Liver (tissue), 9 donors: ENCODE measurements around the gene NOP14. TPM values are rescaled to one million over a fixed set of nuclear protein-coding genes. Genes with fewer than 3 reads are reported as not detected.
"Not testable (repeated sequence)": the region's sequence is repeated elsewhere in the genome, so short reads cannot be mapped to it uniquely, and the experiment has no call there.

ENCODE experiments used
- DNase-seq: peaks from one replicate; pipeline ENCODE4 v3.0.0-alpha.2; 2017; ENCODE audit warnings: low spot score
- H3K27ac ChIP-seq, 2 donors: one replicate each; pipeline ENCODE4 v1.7.0; 2013; ENCODE audit warnings: inconsistent platforms in 2 of 2, low read length in 2 of 2, control low read depth in 1 of 2, low read depth in 1 of 2, mild to moderate bottlenecking in 1 of 2
- H3K27me3 ChIP-seq, 4 donors: one replicate each; pipeline versions ENCODE4 v1.6.1 to v1.7.0; 2013; ENCODE audit warnings: low read length in 3 of 4, inconsistent platforms in 1 of 4, mild to moderate bottlenecking in 1 of 4, moderate library complexity in 1 of 4; ENCODE audit not compliant: control insufficient read depth in 4 of 4, insufficient read depth in 4 of 4
- H3K36me3 ChIP-seq, 4 donors: one replicate each; pipeline versions ENCODE4 v1.6.1 to v1.7.0; 2013; ENCODE audit warnings: low read length in 3 of 4, mild to moderate bottlenecking in 3 of 4, low read depth in 1 of 4, moderate library complexity in 1 of 4; ENCODE audit not compliant: control insufficient read depth in 4 of 4, insufficient read depth in 3 of 4
- H3K4me1 ChIP-seq, 4 donors: one replicate each; pipeline versions ENCODE4 v1.6.1 to v1.7.0; 2013; ENCODE audit warnings: low read length in 3 of 4, mild to moderate bottlenecking in 3 of 4, moderate library complexity in 1 of 4; ENCODE audit not compliant: control insufficient read depth in 4 of 4, insufficient read depth in 4 of 4
- H3K4me3 ChIP-seq, 3 donors: one replicate each; pipeline versions ENCODE4 v1.6.1 to v1.7.0; 2013; ENCODE audit warnings: low read length in 3 of 3, control low read depth in 1 of 3, low read depth in 1 of 3, mild to moderate bottlenecking in 1 of 3
- H3K9ac ChIP-seq, 2 donors: one replicate each; pipeline ENCODE4 v1.7.0; 2013; ENCODE audit warnings: low read length in 2 of 2, mild to moderate bottlenecking in 2 of 2, moderate library complexity in 2 of 2, control low read depth in 1 of 2, low read depth in 1 of 2
- H3K9me3 ChIP-seq, 4 donors: one replicate each; pipeline versions ENCODE4 v1.6.1 to v1.7.0; 2013; ENCODE audit warnings: low read length in 3 of 4; ENCODE audit not compliant: control insufficient read depth in 4 of 4
- CTCF ChIP-seq: fragments of 150-350 bp; IDR thresholded peaks from 2 replicates; pipeline ENCODE4 v1.5.1; 2017; ENCODE audit warnings: improper control_type of control experiment, low read depth, low read length; ENCODE audit not compliant: missing input control
- FOXA1 ChIP-seq: IDR thresholded peaks from 2 replicates; pipeline ENCODE4 v1.6.1; 2016; ENCODE audit warnings: antibody characterized with exemption
- FOXA2 ChIP-seq: IDR thresholded peaks from 2 replicates; pipeline ENCODE4 v1.6.1; 2016; ENCODE audit warnings: antibody characterized with exemption
- GABPA ChIP-seq, 2 donors: IDR thresholded peaks in 1 of 2; conservative IDR thresholded peaks in 1 of 2; 2 replicates each; pipeline ENCODE4 v1.6.1; 2016; ENCODE audit warnings: antibody characterized with exemption in 2 of 2, mild to moderate bottlenecking in 1 of 2, moderate library complexity in 1 of 2
- HNF4A ChIP-seq, 2 donors: conservative IDR thresholded peaks; 2 replicates each; pipeline ENCODE4 v1.6.1; 2016; ENCODE audit warnings: antibody characterized with exemption in 2 of 2, mild to moderate bottlenecking in 2 of 2
- HNF4G ChIP-seq: IDR thresholded peaks from 2 replicates; pipeline ENCODE4 v1.6.1; 2016; ENCODE audit warnings: antibody characterized with exemption
- JUND ChIP-seq, 2 donors: IDR thresholded peaks; 2 replicates each; pipeline ENCODE4 v1.6.1; 2016; ENCODE audit warnings: antibody characterized with exemption in 2 of 2
- MAX ChIP-seq: IDR thresholded peaks from 2 replicates; pipeline ENCODE4 v1.6.1; 2016; ENCODE audit warnings: antibody characterized with exemption
- NR2F2 ChIP-seq: IDR thresholded peaks from 2 replicates; pipeline ENCODE4 v1.6.1; 2016; ENCODE audit warnings: antibody characterized with exemption
- RAD21 ChIP-seq, 2 donors: IDR thresholded peaks; 2 replicates each; pipeline ENCODE4 v1.6.1; 2016; ENCODE audit warnings: antibody characterized with exemption in 2 of 2, mild to moderate bottlenecking in 2 of 2
- REST ChIP-seq: IDR thresholded peaks from 2 replicates; pipeline ENCODE4 v1.6.1; 2016; ENCODE audit warnings: antibody characterized with exemption, mild to moderate bottlenecking
- RXRA ChIP-seq, 2 donors: IDR thresholded peaks; 2 replicates each; pipeline ENCODE4 v1.6.1; 2017 to 2018; ENCODE audit warnings: antibody characterized with exemption in 2 of 2, mild to moderate bottlenecking in 1 of 2
- SP1 ChIP-seq: IDR thresholded peaks from 2 replicates; pipeline ENCODE4 v1.6.1; 2018; ENCODE audit warnings: antibody characterized with exemption, mild to moderate bottlenecking
- TAF1 ChIP-seq: conservative IDR thresholded peaks from 2 replicates; pipeline ENCODE4 v1.6.1; 2016; ENCODE audit warnings: antibody characterized with exemption, mild to moderate bottlenecking
- YY1 ChIP-seq: IDR thresholded peaks from 2 replicates; pipeline ENCODE4 v1.6.1; 2016; ENCODE audit warnings: antibody characterized with exemption, mild to moderate bottlenecking
- WGBS: extraction: QIAGEN DNeasy Blood & Tissue Kit; methylation state at CpG from one replicate; pipeline ENCODE4 v1.1.7; 2013; 5-methylcytosine and 5-hydroxymethylcytosine counted together
- polyA plus RNA-seq, 2 donors: library from polyadenylated mRNA; stranded (reverse) in 1 of 2; unstranded in 1 of 2; fragments of 200-250 nt in 1 of 2; fragments of >200 nt in 1 of 2; fragmentation: Nextera tagmentation in 1 of 2; extraction: Ambion mirVana in 1 of 2; gene quantifications; one replicate each; pipeline versions ENCODE4 v1.2.1 to v1.2.3, GENCODE V29; 2013 to 2015
- total RNA-seq, 2 donors: library from RNA; depleted of rRNA; stranded (reverse); fragments of >200 nt; gene quantifications; one replicate each; pipeline ENCODE4 v1.2.3, GENCODE V29; 2014
- donor health status: healthy.
- donor health status: healthy.
- donor health status: healthy.
- donor health status: healthy.
- donor health status: healthy.

The NOP14 gene
- total and polyA plus RNA-seq, 4 donors = 10.5 to 22.9 (median 14.4) TPM

GRCh38 chr4:2991243-2991642 lies 28.0 kb upstream of the NOP14 start:
- Histone ChIP-seq H3K9me3 (no peaks in the 10 kb centered on the region), H3K36me3 (no peaks in the 10 kb centered on the region), H3K4me1 (no peaks in the 10 kb centered on the region), H3K27ac (no peak overlapping the region), H3K27me3 (no peaks in the 10 kb centered on the region), H3K9ac (no peak overlapping the region), H3K4me3 (no peak overlapping the region)
- DNase-seq = no peak
- 98% methylated on average over 4 of the region's 4 CpGs for WGBS
- TF ChIP-seq SP1 = no peak
- no peak for TF ChIP-seq HNF4G
- no peak for TF ChIP-seq GABPA (IDR thresholded peaks at IDR 0.05 in 1 of 2, conservative IDR thresholded peaks at IDR 0.05 in 1 of 2)
- TF ChIP-seq MAX = no peak
- TF ChIP-seq NR2F2 = no peak
- TF ChIP-seq REST = no peak
- no peak for TF ChIP-seq YY1
- no peak for TF ChIP-seq JUND (IDR thresholded peaks at IDR 0.05)
- no peak for TF ChIP-seq FOXA2
- no peak for TF ChIP-seq TAF1
- no peak for TF ChIP-seq RAD21 (IDR thresholded peaks at IDR 0.05)
- no peak for TF ChIP-seq FOXA1
- no peak for TF ChIP-seq CTCF
- no peak for TF ChIP-seq HNF4A (conservative IDR thresholded peaks at IDR 0.05)

- not testable (repeated sequence) for H3K4me3 ChIP-seq, H3K27me3 ChIP-seq, H3K27ac ChIP-seq, DNase-seq, H3K9ac ChIP-seq, H3K4me1 ChIP-seq, H3K36me3 ChIP-seq
- H3K9me3 ChIP-seq = peaks cover 4 to 12% (median 10%) of the 10 kb centered on the region in 4 donors
- 89% methylated on average over 7 of the region's 7 CpGs for WGBS
These were observed 20.5 kb upstream of the NOP14 start for GRCh38 chr4:2983715-2984114.

GRCh38 chr4:2982012-2982411 lies 18.8 kb upstream of the NOP14 start:
- no peak for TF ChIP-seq GABPA (IDR thresholded peaks at IDR 0.05 in 1 of 2, conservative IDR thresholded peaks at IDR 0.05 in 1 of 2)
- no peak for TF ChIP-seq REST
- TF ChIP-seq FOXA2 = no peak
- TF ChIP-seq RXRA (IDR thresholded peaks at IDR 0.05) = no peak
- TF ChIP-seq SP1 = no peak
- TF ChIP-seq CTCF = no peak

More at GRCh38 chr4:2982012-2982411, 18.8 kb upstream of the NOP14 start:
- 86% methylated on average over 4 of the region's 4 CpGs for WGBS
- Histone ChIP-seq H3K4me1 (no peaks in the 10 kb centered on the region), H3K4me3 (no peak overlapping the region), H3K27ac (no peak overlapping the region), H3K9ac (no peak overlapping the region), H3K36me3 (no peaks in the 10 kb centered on the region), H3K27me3 (no peaks in the 10 kb centered on the region), H3K9me3 (peaks cover 4 to 12% (median 10%) of the 10 kb centered on the region in 4 donors)
- no peak for DNase-seq
